GM21526 (cell line): Measurements from ENCODE around the gene CCDC71L.

Experiments
- ATAC-seq: cut with Tn5 transposase; IDR thresholded peaks from one replicate; pipeline ENCODE4 v1.9.1; 2021; ENCODE audit warnings: moderate library complexity; ENCODE audit not compliant: unreplicated experiment, low FRiP score

Gene CCDC71L

DNA sequence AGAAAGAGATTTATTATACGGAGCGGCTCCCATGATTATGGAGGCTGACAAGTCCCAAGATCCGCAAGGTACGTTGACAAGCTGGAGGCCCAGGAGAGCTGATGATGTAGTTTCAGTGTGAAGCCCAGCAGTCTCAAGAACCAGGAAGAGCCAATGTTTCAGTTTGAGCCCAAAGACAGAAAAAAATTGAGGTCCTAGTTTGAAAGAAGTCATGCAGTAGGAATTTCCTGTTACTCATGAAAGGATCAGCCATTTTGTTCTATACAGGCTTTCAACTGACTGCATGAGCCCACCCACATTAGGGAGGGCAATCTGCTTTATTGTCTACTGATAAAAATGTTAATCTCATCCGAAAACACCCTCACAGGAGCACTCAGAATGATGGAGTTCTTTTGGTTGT is 51.5 kb downstream of the CCDC71L start:
- ATAC-seq, result no peak

DNA sequence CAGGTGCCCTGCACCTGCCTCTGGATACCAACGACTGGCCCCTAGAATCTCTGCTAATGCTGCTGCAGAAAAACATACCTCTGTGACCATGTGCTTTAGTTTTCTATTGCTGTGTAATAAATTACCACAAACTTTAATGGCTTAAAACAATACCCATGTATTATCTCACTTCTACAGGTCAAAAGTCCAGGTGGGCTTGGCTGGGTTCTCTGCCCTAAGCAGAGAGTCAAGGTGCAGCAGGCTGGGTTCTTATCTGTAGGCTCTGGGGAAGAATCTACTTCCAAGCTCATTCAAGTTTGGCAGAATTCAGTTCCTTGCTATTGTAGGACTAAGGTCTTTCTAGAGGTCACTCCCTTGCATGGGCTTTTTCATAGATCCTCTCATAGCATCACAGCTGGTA is 52.3 kb downstream of the CCDC71L start:
- no peak for ATAC-seq
